EH (cell line): ENCODE results near the gene ZNF646.
A peak's percentile ranks its signal among the peaks of the same experiment; 100 is the strongest.
"Not testable (repeated sequence)": the region's sequence is repeated elsewhere in the genome, so short reads cannot be mapped to it uniquely, and the experiment has no call there.

Experiments
- DNase-seq: peaks from one replicate; pipeline ENCODE4 v3.0.0-alpha.2; 2015; ENCODE audit warnings: low read depth

The ZNF646 gene

GRCh38 chr16:31084584-31085302, 10.5 kb downstream of the ZNF646 start:
- no peak for DNase-seq

DNA sequence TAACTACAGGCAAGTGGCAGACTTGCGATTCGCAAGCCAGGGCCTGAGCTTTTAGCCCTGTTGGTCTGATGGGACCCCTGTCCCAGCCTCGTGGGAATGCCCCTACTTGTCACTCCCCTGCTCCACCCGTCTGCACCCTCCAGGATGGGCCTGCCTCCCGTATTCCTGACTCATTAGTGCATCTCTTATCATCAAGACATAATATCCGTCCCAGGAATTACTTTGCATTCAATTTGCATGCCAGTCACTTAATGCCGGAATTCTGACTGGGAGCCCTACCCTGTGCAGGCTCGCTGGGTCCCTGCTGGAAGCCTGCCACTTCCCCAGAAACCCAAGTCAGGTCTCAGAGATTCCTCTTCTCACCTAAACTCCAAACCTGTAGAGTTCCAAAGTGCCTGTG, 11.2 kb downstream of the ZNF646 start:
- no peak for DNase-seq

DNA sequence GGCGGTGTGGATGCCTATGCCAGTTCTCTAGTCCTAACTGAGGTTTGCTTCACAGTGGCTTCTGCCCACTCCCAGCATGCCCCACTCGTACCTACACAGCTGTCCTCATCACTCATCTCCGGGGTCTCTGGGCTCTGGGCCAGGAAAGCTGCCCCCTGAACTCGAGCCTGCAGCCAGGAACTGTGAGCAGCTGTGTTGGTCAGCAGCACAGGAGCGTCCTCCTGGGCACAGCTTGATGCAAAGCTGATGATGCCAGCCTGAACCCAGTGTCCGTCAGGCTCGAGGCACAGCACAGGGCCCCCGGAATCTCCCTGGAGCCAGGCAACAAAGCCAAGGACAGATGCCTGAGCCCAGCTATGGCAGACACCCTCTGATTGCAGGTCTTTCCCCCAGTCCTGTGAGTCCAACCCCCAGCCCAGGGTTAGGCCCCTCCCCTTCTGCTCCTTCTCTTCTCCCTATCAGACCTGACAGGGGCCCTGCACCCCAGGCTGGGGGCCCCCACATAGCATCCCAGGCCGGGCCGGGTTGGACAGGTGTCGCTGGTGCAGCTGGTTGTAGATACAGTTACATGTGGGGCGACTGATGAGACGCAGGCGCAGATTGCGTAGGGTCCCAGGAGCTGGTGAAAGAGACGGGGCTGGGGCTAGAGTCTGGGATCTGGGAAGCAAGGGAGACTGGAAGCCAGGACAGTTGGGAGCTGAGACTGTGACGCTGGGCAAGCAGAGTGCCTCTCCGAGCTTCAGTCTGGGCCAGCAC, 11.8 kb downstream of the ZNF646 start:
- no peak for DNase-seq

DNA sequence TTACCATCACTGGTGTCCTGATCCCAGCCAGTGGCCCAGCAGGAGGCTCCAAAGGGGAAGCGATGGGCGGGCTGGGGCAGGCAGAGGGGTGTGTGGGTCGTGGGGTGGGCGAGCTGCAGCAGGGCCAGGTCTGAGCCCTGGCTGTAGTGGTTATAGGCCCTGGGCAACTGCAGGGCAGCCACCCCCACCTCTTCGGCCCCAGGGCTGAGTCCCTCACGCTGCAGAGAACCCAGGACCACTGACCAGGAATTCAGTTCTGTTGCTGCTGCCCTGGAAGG, 12.3 kb downstream of the ZNF646 start:
- DNase-seq, result no peak

DNA sequence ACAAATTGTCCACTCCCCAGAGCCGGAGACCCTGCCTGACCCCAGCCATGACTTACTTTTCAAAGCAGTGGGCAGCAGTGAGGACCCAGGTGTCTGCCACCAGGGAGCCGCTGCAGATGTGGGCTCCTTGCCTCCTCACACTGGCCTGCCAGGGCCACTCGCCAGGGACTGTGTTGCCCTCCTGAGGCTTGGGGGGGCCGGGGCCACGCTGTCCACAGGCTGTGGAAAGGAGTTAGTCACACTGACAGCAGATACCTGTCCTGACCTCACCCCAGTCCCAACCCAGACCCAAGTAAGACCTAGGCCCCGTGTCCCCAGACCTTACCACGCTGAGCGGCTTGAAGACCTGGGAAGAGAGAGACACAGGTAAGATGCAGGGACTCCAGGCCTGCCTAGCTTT, 13.3 kb downstream of the ZNF646 start:
- DNase-seq, result no peak

GRCh38 chr16:31087971-31088370, 13.7 kb downstream of the ZNF646 start:
- no peak for DNase-seq

DNA sequence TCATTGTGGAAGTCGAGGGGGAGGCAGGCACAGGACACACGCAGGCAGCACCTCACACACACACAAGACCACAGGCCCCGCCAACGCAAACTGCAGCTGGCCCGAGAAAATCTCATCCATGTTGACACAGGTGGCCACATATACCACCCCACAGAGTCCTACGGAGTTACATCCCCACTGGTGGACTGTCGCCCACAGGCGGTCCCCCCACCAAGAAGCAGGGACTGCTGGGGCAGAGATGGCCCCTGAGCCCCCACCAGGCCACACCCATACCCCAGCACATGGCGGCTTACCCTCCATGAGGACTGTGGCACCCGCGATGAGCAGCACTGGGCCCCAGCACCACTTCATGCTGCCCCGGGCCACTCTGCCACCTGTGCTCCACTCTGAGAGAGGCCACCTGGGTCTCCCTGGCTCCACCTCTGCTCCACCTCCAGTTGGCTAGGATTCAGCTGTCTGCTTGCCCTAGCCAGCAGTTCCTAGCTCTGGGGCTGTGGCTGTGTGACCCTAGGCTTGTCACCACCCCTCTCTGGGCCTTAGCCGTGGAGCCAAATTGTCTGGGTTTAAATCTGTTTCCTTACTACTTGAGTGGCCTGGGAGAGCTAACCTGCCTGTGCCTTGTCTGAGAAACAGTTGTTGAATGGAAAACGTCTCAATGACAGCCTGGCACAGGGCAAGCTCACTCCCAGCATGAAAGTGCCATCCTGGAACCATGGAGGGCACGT, 14.4 kb downstream of the ZNF646 start, which contains the start of gene PRSS53:
PRSS53 (minus strand) TSS at position 485 of the 725 bp plus-strand sequence; CDS start at position 351, 134 bp downstream.
- DNase-seq, result no peak

DNA sequence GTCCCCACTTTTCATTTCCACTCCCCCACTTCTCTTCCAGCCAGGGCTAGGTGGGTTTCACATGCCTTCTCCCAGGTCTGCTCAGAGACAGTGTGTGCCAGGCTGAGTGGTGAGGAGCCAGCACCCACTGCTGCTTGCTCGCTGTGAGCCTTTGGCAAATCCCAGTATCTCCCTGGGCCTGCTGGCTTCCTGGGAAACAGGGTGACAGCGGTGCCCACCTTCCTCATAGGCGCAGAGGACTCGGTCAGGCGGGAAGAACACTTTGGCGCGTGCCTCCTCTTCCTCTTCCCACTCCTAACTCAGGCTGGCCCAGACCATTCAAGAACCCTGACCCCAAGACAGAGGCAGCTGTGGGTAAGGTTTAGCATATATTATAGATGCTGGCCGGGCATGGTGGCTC, 15.0 kb downstream of the ZNF646 start:
- no peak for DNase-seq

DNA sequence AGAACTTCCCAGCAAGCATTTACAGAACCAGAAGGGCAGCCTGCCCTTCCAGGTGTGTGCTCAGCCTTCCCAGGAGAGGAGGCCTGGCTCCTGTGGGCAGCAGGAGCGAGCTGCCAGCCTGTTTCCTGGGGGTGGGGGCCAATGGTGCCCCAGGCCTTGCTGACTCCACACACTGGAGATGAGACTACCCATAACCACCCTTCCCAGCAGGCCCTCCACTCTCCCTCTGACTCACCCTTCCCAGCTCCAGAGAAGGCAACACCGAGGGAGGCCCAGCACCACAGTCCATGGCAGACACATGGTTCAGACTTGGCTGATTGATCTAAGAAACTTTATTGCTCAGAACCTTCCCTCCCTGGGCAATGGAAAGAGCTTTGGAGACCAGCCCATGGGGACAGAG, 16.3 kb downstream of the ZNF646 start:
- peak; percentile 67 for DNase-seq

GRCh38 chr16:31092330-31092729, 18.1 kb downstream of the ZNF646 start:
- DNase-seq, result peak; percentile 73

- DNase-seq, result peak; percentile 59
Measured at GRCh38 chr16:31093132-31093703, 19.0 kb downstream of the ZNF646 start.

DNA sequence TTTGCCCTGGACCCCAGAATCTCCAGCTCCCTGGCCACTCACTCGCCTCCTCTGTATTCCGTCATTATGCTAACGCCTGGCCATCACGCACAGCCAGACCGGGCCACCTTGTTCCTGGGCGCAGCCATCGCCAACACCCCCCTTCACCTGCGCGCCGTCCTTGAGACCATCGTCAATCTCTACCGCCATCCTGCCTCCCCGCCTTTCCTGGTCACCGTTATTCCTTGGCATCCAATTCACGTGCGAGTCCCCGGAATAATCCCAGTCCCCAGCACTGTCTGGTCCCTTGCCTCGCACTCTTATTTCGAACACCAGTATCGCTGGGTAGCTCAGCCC, 19.8 kb downstream of the ZNF646 start:
- DNase-seq, result no peak

GRCh38 chr16:31094424-31095120, 20.4 kb downstream of the ZNF646 start, which contains the start of gene VKORC1:
Gene VKORC1 (minus strand): TSS chr16:31094797. CDS start chr16:31094729, 68 bp downstream.
- peak; percentile 98 for DNase-seq

DNA sequence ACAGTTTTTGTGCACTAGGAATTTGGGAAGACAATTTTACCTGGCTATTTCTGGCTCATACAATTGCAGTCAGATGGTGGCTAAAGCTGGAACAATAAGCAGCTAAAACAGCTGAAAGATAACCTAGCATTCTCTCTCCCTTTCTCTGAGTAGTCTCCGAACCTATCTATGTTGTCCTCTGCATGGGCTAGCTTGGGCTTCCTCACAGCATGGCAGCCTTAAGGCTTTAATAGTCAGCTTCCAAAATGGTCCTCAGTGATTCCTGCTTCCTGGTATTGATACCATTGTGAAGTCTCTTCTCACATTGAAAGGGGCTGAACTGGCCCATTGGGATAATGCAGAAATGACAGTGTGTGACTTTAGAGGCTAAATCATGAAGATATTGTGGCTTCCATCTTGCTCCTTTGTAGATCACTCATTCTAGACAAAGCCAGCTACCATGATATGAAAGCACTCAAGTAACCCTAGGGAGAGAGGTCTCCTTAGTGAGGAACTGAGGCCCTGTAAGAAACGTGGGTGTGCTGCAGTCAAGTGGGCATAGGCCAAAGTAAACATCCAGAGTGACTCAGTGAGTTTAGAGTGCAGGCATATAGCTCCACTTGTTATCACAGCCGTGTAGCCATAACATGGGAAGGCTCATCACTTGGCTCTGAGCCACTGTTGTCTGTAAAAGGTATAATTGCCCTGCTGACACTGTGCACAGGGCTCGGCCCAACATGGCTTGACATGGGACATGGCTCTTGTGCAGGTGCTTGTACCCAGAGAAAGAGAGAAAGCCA, 25.8 kb downstream of the ZNF646 start:
- DNase-seq, result peak; percentile 80

DNA sequence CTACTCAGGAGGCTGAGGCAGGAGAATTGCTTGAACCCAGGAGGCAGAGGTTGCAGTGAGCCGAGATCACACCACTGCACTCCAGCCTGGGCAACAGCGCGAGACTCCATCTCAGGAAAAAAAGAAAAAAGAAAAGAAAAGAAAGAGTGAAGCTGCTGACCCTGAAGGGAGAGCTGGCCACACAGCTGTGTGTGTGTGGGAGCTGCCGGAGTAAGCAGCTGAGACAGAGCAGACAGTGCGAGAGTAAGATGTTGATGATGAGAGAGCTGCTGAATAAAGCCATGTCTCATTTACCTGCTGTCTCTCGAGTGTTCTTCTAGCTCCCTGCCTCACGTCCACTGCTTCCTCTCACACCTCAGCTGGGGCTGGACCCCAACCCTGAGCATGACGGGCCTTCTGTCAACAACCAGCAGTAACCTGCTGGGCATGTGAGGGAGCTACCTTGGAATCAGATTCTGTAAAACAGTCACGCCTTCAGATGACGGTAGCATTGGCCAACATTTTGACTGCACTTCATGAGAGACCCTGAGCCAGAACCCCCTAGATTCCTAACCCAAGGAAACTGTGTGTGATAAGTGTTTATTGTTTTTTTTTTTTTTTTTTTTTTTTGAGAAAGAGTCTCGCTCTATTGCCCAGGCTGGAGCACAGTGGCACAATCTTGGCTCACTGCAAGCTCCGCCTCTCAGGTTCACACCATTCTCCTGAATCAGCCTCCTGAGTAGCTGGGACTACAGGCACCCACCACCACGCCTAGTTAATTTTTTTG, 26.8 kb downstream of the ZNF646 start:
- DNase-seq, result not testable (repeated sequence)

- peak; percentile 73 for DNase-seq
Measured at GRCh38 chr16:31105677-31106213, 31.5 kb downstream of the ZNF646 start.

GRCh38 chr16:31106509-31107464, 32.6 kb downstream of the ZNF646 start:
- DNase-seq, result no peak

DNA sequence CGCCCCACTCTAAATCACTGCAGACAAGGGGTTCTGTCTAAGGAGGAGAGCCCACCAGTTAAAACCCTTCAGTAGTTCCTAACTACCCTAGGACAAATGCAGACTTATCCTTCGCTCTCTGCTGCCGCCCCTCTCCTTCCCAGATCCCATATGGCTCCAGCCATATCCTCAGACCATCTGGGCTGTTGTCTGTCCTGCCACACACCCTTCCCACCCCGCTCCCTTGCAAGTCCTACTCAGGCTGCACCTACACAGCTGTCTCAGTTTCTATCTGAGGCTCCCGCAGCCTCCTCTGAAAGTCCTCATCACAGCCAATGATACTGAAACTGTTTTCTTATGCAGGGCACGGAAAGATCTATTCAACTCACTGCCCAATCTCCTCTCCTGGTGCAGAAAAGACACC, 33.2 kb downstream of the ZNF646 start:
- no peak for DNase-seq
